Measurements from ENCODE around the gene MAST2. TPM values are rescaled to one million over a fixed set of nuclear protein-coding genes. Genes with fewer than 3 reads are reported as not detected.

The MAST2 gene
- total RNA-seq, 1 donor from 2014 or later: 60.7 TPM

DNA sequence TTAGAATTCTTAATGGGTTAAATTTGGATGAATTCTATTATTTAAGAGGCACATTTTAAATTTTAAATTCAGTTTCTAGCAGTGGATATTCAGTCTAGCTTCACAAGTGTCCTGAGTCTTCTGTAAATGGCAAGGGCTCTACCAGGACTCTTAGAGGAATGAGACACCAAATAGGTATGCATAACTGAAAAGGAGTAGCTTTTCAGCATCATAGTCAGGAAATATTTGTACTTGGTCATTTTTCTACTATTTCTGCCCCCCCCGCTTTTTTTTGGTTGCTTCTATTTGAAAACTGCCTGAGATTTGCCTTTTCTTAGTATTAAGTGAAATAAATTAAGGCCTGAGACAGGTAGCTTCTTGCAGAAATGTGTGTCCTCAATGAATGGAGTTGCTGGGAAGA is 80.2 kb downstream of the MAST2 start:
- no peak overlapping the region for H3K27ac Mint-ChIP-seq
- peaks cover 4% of the 10 kb centered on the region for H3K4me1 Mint-ChIP-seq
- TF ChIP-seq, protein P1, sequence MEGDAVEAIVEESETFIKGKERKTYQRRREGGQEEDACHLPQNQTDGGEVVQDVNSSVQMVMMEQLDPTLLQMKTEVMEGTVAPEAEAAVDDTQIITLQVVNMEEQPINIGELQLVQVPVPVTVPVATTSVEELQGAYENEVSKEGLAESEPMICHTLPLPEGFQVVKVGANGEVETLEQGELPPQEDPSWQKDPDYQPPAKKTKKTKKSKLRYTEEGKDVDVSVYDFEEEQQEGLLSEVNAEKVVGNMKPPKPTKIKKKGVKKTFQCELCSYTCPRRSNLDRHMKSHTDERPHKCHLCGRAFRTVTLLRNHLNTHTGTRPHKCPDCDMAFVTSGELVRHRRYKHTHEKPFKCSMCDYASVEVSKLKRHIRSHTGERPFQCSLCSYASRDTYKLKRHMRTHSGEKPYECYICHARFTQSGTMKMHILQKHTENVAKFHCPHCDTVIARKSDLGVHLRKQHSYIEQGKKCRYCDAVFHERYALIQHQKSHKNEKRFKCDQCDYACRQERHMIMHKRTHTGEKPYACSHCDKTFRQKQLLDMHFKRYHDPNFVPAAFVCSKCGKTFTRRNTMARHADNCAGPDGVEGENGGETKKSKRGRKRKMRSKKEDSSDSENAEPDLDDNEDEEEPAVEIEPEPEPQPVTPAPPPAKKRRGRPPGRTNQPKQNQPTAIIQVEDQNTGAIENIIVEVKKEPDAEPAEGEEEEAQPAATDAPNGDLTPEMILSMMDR (IDR thresholded peaks at IDR 0.05; ENCODE audit: unreplicated experiment): no peak
- DNase-seq (ENCODE audit: low spot score in 2 of 2, unreplicated experiment in 2 of 2): no peak
- H3K36me3 Mint-ChIP-seq: no peaks in the 10 kb centered on the region
- H3K4me3 Mint-ChIP-seq: no peak overlapping the region
- H3K27me3 Mint-ChIP-seq (ENCODE audit: low read depth): no peaks in the 10 kb centered on the region
- H3K9me3 Mint-ChIP-seq: no peaks in the 10 kb centered on the region

DNA sequence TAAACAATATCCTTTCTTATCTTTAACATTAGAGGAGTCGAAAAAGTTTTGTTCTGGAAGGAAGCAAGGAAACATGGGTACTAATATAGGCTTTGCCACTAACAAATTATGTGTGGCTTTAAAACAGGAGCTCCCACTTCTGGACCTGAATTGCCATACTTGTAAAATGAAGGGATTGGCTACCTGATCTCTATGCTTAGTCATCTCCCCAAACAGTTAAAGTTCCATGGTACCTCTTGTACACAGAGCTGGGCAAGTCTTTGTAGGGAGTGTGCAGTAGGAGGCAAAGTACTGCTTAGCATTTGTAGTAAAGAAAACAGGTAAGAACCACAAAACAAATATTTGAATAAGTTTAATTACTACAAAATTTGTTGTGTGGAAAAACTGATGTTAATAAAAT is 81.3 kb downstream of the MAST2 start:
- peaks cover 4% of the 10 kb centered on the region for H3K4me1 Mint-ChIP-seq
- TF ChIP-seq, protein P1 (IDR thresholded peaks at IDR 0.05; ENCODE audit: unreplicated experiment): no peak
- no peaks in the 10 kb centered on the region for H3K9me3 Mint-ChIP-seq
- H3K27me3 Mint-ChIP-seq (ENCODE audit: low read depth): no peaks in the 10 kb centered on the region
- no peak for DNase-seq (ENCODE audit: low spot score in 2 of 2, unreplicated experiment in 2 of 2)
- H3K4me3 Mint-ChIP-seq: no peak overlapping the region
- no peak overlapping the region for H3K27ac Mint-ChIP-seq
- H3K36me3 Mint-ChIP-seq: no peaks in the 10 kb centered on the region

DNA sequence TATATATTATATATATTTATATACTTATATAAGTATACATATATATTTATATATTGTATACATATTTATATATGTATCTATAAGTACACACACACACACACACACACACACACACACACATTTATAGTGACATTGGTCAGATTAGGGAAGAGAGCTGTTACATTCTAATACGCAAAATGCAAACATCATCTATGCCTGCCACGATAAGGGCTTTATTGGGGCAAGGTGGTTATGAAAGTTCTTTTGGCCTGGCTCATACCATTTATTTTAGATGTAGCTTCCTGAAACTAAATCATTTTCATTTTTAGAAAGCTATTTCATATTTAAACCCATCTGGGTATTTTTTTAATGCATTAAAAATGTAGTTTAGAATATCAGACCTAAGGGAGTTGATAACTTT is 82.8 kb downstream of the MAST2 start:
- TF ChIP-seq, protein P1 (IDR thresholded peaks at IDR 0.05; ENCODE audit: unreplicated experiment): no peak
- no peak for DNase-seq (ENCODE audit: low spot score in 2 of 2, unreplicated experiment in 2 of 2)
- Mint-ChIP-seq H3K9me3 (peaks cover 7% of the 10 kb centered on the region), H3K27me3 (ENCODE audit: low read depth) (no peaks in the 10 kb centered on the region), H3K27ac (no peak overlapping the region), H3K4me1 (no peaks in the 10 kb centered on the region), H3K36me3 (peaks cover 5% of the 10 kb centered on the region), H3K4me3 (no peak overlapping the region)

DNA sequence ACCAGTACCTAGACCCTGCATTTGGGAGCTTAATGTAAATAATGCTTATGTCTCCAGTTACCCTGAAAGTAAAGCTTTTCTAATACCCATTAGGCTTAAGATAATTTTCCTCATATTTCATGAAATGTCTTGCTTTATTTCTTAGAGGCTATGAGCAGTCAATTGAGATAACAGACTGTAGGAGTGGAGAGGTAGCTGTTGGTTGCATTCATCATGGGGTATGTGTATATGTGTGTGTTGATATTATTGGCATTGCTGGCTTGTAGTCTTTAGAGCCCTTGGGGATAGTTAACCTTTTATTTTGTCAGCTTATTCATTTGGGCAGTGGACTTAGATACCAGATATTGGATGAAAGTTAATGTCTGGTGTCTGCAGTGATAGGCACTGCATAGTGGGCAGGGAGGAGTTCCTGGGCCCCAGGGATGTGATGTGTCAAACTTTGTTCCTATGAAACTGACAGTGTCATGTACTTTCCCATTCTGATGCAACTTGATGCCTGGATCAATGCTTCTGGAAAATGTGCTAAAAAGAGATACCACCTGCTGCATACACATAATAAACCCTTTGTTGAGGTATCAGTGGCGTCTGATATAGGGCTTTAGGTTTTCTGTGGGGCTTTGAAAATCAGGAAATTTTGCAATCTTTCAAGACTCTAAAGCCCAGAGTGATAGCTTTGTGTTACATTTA is 83.9 kb downstream of the MAST2 start:
- Mint-ChIP-seq H3K4me3 (no peak overlapping the region), H3K9me3 (peaks cover 7% of the 10 kb centered on the region), H3K4me1 (peaks cover 5% of the 10 kb centered on the region), H3K27ac (no peak overlapping the region), H3K36me3 (peaks cover 5% of the 10 kb centered on the region), H3K27me3 (ENCODE audit: low read depth) (no peaks in the 10 kb centered on the region)
- DNase-seq (ENCODE audit: low spot score in 2 of 2, unreplicated experiment in 2 of 2): no peak
- TF ChIP-seq, protein P1 (IDR thresholded peaks at IDR 0.05; ENCODE audit: unreplicated experiment): no peak

DNA sequence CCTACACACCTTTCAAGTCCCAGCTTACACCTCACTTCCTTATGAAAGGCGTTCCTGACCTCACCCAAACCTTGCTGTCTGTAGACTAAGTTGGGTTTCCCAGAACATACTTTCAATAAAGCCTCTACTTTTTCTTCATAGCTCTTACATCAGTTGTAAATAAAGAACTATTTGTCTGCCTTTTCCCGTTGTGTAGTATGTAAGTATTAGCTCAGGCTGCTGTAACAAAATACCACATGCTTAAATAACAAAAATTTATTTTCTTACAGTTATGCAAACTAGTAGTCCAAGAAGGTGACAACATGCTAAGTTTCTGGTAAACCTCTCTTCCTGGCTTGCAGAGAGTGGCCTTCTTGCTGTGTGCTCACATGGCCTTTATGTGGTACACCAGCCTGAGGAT is 86.7 kb downstream of the MAST2 start:
- Mint-ChIP-seq H3K27ac (no peak overlapping the region), H3K36me3 (peaks cover 5% of the 10 kb centered on the region), H3K27me3 (ENCODE audit: low read depth) (no peaks in the 10 kb centered on the region), H3K4me3 (no peak overlapping the region), H3K4me1 (peaks cover 10% of the 10 kb centered on the region), H3K9me3 (peaks cover 7% of the 10 kb centered on the region)
- TF ChIP-seq, protein P1 (IDR thresholded peaks at IDR 0.05; ENCODE audit: unreplicated experiment): no peak
- DNase-seq (ENCODE audit: low spot score in 2 of 2, unreplicated experiment in 2 of 2): no peak
